ENCODE measurements around the gene GPBP1L1. TPM values are rescaled to one million over a fixed set of nuclear protein-coding genes. Genes with fewer than 3 reads are reported as not detected.

GPBP1L1 gene
- total and polyA plus RNA-seq, 9 of the 15 experiments (the other 6 are each of a cell fraction or from before 2014, with no cell fraction given), result 86.0 to 216 (median 138) TPM

GRCh38 chr1:45686015-45686287, 382 bp downstream of the GPBP1L1 start (continued):
- TF ChIP-seq PBX2 (CRISPR knock-in tag; IDR thresholded peaks at IDR 0.05; ENCODE audit: low read depth) (no peak), PBX2 (tag; conservative IDR thresholded peaks at IDR 0.05; ENCODE audit: low read depth) (0 out of 2 replicates have a peak, but pooled peaks have one; percentile 17), ATF1 (CRISPR knock-in tag; IDR thresholded peaks at IDR 0.05) (no peak), ATF1 (tag; IDR thresholded peaks at IDR 0.05) (no peak), TCFL5 (CRISPR knock-in tag; conservative IDR thresholded peaks at IDR 0.05) (no peak), PRPF4 (IDR thresholded peaks at IDR 0.05; ENCODE audit: insufficient read depth, low read depth, low read length, poor library complexity, severe bottlenecking) (no peak), TFAM (CRISPR knock-in tag; conservative IDR thresholded peaks at IDR 0.05) (no peak)
- TF ChIP-seq, protein P1, sequence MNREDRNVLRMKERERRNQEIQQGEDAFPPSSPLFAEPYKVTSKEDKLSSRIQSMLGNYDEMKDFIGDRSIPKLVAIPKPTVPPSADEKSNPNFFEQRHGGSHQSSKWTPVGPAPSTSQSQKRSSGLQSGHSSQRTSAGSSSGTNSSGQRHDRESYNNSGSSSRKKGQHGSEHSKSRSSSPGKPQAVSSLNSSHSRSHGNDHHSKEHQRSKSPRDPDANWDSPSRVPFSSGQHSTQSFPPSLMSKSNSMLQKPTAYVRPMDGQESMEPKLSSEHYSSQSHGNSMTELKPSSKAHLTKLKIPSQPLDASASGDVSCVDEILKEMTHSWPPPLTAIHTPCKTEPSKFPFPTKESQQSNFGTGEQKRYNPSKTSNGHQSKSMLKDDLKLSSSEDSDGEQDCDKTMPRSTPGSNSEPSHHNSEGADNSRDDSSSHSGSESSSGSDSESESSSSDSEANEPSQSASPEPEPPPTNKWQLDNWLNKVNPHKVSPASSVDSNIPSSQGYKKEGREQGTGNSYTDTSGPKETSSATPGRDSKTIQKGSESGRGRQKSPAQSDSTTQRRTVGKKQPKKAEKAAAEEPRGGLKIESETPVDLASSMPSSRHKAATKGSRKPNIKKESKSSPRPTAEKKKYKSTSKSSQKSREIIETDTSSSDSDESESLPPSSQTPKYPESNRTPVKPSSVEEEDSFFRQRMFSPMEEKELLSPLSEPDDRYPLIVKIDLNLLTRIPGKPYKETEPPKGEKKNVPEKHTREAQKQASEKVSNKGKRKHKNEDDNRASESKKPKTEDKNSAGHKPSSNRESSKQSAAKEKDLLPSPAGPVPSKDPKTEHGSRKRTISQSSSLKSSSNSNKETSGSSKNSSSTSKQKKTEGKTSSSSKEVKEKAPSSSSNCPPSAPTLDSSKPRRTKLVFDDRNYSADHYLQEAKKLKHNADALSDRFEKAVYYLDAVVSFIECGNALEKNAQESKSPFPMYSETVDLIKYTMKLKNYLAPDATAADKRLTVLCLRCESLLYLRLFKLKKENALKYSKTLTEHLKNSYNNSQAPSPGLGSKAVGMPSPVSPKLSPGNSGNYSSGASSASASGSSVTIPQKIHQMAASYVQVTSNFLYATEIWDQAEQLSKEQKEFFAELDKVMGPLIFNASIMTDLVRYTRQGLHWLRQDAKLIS (CRISPR knock-in tag; IDR thresholded peaks at IDR 0.05), result no peak; the same call in 1 of the 2 replicates
- TF ChIP-seq, protein P2, sequence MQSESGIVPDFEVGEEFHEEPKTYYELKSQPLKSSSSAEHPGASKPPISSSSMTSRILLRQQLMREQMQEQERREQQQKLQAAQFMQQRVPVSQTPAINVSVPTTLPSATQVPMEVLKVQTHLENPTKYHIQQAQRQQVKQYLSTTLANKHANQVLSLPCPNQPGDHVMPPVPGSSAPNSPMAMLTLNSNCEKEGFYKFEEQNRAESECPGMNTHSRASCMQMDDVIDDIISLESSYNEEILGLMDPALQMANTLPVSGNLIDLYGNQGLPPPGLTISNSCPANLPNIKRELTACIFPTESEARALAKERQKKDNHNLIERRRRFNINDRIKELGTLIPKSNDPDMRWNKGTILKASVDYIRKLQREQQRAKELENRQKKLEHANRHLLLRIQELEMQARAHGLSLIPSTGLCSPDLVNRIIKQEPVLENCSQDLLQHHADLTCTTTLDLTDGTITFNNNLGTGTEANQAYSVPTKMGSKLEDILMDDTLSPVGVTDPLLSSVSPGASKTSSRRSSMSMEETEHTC (IDR thresholded peaks at IDR 0.05), result no peak
- TF ChIP-seq, protein P3, sequence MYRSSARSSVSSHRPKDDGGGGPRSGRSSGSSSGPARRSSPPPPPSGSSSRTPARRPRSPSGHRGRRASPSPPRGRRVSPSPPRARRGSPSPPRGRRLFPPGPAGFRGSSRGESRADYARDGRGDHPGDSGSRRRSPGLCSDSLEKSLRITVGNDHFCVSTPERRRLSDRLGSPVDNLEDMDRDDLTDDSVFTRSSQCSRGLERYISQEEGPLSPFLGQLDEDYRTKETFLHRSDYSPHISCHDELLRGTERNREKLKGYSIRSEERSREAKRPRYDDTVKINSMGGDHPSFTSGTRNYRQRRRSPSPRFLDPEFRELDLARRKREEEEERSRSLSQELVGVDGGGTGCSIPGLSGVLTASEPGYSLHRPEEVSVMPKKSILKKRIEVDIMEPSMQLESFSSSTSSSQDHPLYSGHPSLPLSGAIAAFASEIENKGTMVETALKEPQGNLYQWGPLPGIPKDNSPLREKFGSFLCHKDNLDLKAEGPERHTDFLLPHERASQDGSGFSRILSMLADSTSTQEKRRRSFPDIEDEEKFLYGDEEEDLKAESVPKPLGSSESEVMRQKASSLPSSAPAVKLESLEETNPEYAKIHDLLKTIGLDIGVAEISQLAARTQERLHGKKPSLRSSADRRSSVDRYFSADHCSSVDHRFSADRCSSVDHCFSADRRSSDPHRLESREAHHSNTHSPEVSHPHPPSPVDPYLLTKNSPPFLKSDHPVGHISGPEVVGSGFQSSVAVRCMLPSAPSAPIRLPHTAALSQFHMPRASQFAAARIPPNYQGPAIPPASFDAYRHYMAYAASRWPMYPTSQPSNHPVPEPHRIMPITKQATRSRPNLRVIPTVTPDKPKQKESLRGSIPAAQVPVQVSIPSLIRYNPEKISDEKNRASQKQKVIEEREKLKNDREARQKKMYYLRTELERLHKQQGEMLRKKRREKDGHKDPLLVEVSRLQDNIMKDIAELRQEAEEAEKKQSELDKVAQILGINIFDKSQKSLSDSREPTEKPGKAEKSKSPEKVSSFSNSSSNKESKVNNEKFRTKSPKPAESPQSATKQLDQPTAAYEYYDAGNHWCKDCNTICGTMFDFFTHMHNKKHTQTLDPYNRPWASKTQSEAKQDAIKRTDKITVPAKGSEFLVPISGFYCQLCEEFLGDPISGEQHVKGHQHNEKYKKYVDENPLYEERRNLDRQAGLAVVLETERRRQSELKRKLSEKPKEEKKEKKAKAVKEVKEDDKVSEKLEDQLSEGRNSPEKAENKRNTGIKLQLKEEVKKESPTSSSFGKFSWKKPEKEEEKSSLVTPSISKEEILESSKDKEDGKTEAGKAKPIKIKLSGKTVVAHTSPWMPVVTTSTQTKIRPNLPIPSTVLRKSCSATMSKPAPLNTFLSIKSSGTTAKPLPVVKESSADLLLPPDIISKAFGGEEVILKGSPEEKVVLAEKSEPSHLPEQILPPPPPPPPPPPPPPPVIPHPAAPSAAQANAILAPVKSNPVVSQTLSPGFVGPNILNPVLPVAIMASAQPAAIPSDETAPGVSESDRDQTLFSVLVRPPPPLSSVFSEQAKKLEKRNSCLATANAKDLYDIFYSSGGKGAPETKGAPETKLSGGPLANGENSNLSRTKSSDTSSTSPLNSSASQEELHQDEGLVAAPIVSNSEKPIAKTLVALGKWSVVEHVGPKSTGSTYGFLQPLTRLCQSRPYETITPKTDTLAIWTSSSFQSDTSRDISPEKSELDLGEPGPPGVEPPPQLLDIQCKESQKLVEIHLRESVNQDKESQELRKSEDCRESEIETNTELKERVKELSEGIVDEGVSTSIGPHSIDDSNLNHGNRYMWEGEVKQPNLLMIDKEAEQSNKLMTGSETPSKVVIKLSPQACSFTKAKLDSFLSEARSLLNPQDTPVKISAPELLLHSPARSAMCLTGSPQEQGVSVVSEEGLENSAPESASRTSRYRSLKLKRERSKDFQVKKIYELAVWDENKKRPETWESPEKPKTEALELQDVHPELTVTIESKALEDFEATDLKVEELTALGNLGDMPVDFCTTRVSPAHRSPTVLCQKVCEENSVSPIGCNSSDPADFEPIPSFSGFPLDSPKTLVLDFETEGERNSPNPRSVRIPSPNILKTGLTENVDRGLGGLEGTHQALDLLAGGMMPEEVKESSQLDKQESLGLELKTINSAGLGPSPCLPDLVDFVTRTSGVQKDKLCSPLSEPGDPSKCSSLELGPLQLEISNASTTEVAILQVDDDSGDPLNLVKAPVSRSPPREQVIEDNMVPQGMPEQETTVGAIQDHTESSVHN (IDR thresholded peaks at IDR 0.05; ENCODE audit: borderline replicate concordance in 1 of 2, low read depth in 1 of 2), result no peak

Data from K562 (cell line).